ENCODE measurements around the gene SHC4.
"Not testable (repeated sequence)": the region's sequence is repeated elsewhere in the genome, so short reads cannot be mapped to it uniquely, and the experiment has no call there.

The SHC4 gene

DNA sequence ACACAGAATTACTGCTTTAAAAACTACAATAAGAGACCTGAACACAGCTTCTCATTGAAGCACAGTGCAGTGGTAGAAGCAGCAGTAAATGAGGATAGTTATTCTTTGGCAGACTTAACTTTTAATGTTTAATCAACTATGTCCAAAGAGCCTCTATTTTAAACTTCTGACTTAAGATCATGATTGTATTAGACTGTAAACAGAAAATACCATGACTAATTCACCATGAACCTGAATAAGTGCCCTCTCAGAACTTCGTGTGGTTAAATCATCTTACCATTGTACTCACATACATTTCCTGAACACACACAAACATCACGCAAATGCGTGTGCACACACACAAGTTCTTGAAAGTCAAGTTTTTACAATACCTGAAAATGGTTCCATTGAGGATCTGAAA, 166.8 kb downstream of the SHC4 start:
- no peak for DNase-seq (ENCODE audit: low spot score)
- H3K4me3 ChIP-seq, result peak overlapping the region; percentile 28
- H3K27ac ChIP-seq, result peak overlapping the region in 1 of 2 donors; percentile 52
- TF ChIP-seq, protein P1, sequence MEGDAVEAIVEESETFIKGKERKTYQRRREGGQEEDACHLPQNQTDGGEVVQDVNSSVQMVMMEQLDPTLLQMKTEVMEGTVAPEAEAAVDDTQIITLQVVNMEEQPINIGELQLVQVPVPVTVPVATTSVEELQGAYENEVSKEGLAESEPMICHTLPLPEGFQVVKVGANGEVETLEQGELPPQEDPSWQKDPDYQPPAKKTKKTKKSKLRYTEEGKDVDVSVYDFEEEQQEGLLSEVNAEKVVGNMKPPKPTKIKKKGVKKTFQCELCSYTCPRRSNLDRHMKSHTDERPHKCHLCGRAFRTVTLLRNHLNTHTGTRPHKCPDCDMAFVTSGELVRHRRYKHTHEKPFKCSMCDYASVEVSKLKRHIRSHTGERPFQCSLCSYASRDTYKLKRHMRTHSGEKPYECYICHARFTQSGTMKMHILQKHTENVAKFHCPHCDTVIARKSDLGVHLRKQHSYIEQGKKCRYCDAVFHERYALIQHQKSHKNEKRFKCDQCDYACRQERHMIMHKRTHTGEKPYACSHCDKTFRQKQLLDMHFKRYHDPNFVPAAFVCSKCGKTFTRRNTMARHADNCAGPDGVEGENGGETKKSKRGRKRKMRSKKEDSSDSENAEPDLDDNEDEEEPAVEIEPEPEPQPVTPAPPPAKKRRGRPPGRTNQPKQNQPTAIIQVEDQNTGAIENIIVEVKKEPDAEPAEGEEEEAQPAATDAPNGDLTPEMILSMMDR (IDR thresholded peaks at IDR 0.05), result no peak

- Histone ChIP-seq H3K4me3 (no peak overlapping the region), H3K27ac (peak overlapping the region in 1 of 2 donors; percentile 52)
- DNase-seq (ENCODE audit: low spot score), result no peak
- TF ChIP-seq, protein P1 (IDR thresholded peaks at IDR 0.05), result no peak
These were observed 167.2 kb downstream of the SHC4 start for GRCh38 chr15:48796521-48796920.

DNA sequence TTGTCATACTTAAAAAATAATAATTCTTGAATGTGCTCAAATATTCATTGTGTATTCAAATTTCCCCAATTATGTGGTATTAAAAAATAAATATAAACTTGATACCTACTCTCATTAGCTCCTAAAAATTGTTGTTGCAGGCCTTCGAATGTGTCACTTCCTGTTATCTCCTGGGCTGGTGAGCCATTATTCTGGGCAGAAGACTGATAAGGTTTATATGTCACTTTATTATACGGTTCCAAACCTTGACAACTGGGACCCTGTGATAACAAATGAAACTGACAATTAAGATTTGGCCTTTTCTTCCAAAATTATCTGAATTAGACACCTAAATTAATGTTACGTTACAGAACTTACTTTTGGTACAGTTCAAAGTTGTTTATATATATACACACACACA, 167.8 kb downstream of the SHC4 start:
- no peak overlapping the region for H3K27ac ChIP-seq
- no peak overlapping the region for H3K4me3 ChIP-seq
- no peak for DNase-seq (ENCODE audit: low spot score)
- TF ChIP-seq, protein P1 (IDR thresholded peaks at IDR 0.05), result no peak

- DNase-seq (ENCODE audit: low spot score), result no peak
- Histone ChIP-seq H3K4me3 (peak overlapping the region; percentile 4), H3K27ac (peak overlapping the region; percentile 6 to 58)
- TF ChIP-seq, protein P1 (IDR thresholded peaks at IDR 0.05), result no peak
These were observed 169.0 kb downstream of the SHC4 start for GRCh38 chr15:48794697-48795134.

DNA sequence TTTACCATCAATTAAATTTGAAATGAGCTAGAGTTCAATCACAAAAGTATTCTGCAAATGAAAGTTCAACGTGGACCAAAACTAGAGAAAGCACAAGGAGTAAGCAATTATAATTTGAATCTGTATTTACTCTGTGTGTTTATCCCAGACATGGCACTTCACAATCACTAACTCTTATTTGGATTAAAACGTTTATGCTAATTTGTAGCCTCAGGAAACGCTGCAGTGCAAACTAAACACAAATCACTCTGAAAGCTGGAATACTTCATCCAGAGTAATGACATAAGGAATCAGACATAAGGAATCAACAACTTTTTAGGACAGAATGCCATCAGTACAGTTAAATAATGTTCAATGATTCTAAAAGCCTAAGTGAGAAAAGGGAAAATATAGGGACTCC, 171.3 kb downstream of the SHC4 start:
- no peak overlapping the region for H3K27ac ChIP-seq
- no peak for DNase-seq (ENCODE audit: low spot score)
- H3K4me3 ChIP-seq, result no peak overlapping the region
- TF ChIP-seq, protein P1 (IDR thresholded peaks at IDR 0.05), result no peak

GRCh38 chr15:48790466-48791115, 173.1 kb downstream of the SHC4 start:
- not testable (repeated sequence) for H3K4me3 ChIP-seq; H3K27ac ChIP-seq; DNase-seq (ENCODE audit: low spot score)

GRCh38 chr15:48785712-48786111, 178.0 kb downstream of the SHC4 start:
- H3K4me3 ChIP-seq, result no peak overlapping the region
- TF ChIP-seq, protein P1 (IDR thresholded peaks at IDR 0.05), result no peak
- no peak overlapping the region for H3K27ac ChIP-seq
- DNase-seq (ENCODE audit: low spot score), result no peak
